ENCODE data around the gene VAMP8.

The VAMP8 gene

DNA sequence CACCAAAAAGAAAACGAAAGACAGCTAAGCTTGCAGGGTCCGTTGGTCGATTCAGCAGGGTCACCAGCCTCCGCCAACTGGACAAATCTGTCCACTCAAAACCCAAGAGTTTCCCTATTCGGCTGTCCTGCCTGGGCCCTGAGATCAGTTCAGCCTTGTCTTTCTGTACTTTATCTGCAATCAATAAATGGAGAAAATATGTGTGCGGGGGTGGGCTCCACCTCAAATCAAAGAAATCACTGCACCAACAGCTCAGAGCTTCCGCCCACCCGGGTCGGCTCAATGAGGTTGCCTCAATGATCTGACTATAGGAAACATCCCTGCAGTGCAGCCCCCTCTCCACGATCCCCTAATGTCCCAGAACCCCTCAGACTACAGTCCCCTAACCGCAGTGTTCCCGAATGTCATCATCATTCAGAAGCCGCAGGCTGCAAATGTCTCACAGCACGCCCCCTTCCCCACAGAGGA is 16.5 kb upstream of the VAMP8 start:
- Histone ChIP-seq H3K4me3 (ENCODE audit: low read depth, low read length) (peak overlapping the region; percentile 90), H3K4me1 (ENCODE audit: control insufficient read depth, insufficient read depth, low read length) (peaks cover 3% of the 10 kb centered on the region; the same call in 1 of the 2 replicates), H3K27me3 (ENCODE audit: control insufficient read depth, insufficient read depth, low read length) (no peaks in the 10 kb centered on the region), H3K27ac (ENCODE audit: low read depth, low read length) (peak overlapping the region; percentile 5; the same call in 1 of the 2 replicates), H3K9me3 (ENCODE audit: control insufficient read depth, insufficient read depth, low read depth, low read length) (no peaks in the 10 kb centered on the region), H3K9ac (ENCODE audit: low read length) (peak overlapping the region; percentile 82), H3K36me3 (ENCODE audit: control insufficient read depth, insufficient read depth, low read length) (peaks cover 30% of the 10 kb centered on the region)

DNA sequence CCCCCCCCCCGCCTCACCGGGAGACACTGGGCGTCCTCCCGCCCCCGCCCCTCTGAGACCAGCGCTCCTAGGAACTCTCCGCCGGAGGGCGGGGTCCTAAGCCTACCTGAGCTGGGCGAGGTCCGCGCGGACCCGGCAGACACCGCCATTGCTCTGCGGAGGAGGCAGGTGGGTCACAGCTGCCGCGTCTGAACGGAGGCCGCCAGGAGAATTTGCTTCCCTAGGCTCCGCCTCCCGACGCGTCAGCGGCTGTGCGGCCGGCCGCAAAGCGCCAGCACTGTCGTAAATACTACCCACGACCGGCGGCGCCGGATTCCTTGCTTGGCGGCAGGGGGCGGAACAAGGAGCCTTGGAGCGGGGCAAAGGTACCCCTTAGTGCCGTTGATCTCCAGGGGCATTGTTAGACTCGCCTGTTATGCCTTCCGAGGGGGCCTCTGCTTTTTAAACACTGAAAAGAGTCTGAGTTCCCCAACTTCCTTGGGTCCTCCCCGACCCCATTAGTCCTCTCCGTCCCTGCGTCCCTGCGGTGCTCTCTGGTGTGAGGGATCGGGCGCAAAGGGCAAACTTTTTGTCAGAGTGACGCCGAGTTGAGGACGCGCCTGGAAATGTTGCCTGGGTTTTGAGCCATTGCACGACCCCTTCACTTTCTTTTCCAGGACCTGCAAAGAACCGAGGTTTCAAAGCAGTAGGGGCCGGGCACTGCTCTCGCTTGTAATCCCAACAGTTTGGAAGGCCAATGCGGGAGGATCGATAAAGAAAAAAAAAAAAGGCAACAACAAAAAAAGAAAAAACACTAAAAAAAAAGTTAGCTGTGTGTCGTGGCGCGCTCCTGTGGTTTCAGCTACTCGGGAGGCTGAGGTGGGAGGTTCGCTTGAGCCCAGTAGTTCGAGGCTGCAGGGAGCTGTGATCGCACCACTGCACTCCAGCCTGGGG is 15.8 kb upstream of the VAMP8 start, which contains the start of gene GGCX:
Gene GGCX, minus strand, starts transcription at position 214 of the 933 bp plus-strand sequence. Its CDS starts 65 bp downstream, at position 149.
- Histone ChIP-seq H3K9me3 (ENCODE audit: control insufficient read depth, insufficient read depth, low read depth, low read length) (no peaks in the 10 kb centered on the region), H3K36me3 (ENCODE audit: control insufficient read depth, insufficient read depth, low read length) (peaks cover 23% of the 10 kb centered on the region), H3K9ac (ENCODE audit: low read length) (peak within 1 kb of the TSS; percentile 90), H3K27ac (ENCODE audit: low read depth, low read length) (peak within 1 kb of the TSS; percentile 59), H3K4me3 (ENCODE audit: low read depth, low read length) (peak within 1 kb of the TSS; percentile 90), H3K4me1 (ENCODE audit: control insufficient read depth, insufficient read depth, low read length) (peaks cover 3% of the 10 kb centered on the region; the same call in 1 of the 2 replicates), H3K27me3 (ENCODE audit: control insufficient read depth, insufficient read depth, low read length) (no peaks in the 10 kb centered on the region)

GRCh38 chr2:85564144-85564563 is 13.2 kb upstream of the VAMP8 start:
- Histone ChIP-seq H3K4me3 (ENCODE audit: low read depth, low read length) (no peak overlapping the region), H3K4me1 (ENCODE audit: control insufficient read depth, insufficient read depth, low read length) (peaks cover 3% of the 10 kb centered on the region; the same call in 1 of the 2 replicates), H3K36me3 (ENCODE audit: control insufficient read depth, insufficient read depth, low read length) (peaks cover under 1% of the 10 kb centered on the region), H3K27ac (ENCODE audit: low read depth, low read length) (no peak overlapping the region), H3K9ac (ENCODE audit: low read length) (no peak overlapping the region), H3K27me3 (ENCODE audit: control insufficient read depth, insufficient read depth, low read length) (no peaks in the 10 kb centered on the region; the same call in 1 of the 2 replicates), H3K9me3 (ENCODE audit: control insufficient read depth, insufficient read depth, low read depth, low read length) (no peaks in the 10 kb centered on the region)

DNA sequence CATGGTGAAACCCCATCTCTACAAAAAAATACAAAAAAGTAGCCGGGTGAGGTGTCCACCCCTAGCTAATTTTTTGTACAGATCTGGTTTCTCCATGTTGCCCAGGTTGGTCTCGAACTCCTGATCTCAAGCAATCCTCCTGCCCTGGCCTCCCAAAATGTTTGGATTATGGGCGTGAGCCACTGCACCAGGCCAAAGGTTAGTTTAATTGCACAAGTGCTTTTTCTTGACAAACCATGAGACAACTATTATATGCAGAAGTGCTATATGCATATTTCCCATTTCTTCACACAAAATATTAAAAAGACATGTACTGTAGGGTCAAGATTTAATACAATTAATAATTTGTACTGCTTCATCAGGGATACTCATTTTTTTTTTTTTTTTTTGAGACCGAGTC is 11.1 kb upstream of the VAMP8 start:
- H3K27ac ChIP-seq (ENCODE audit: low read depth, low read length): no peak overlapping the region
- H3K27me3 ChIP-seq (ENCODE audit: control insufficient read depth, insufficient read depth, low read length): peaks cover 16% of the 10 kb centered on the region
- no peaks in the 10 kb centered on the region for H3K4me1 ChIP-seq (ENCODE audit: control insufficient read depth, insufficient read depth, low read length)
- no peaks in the 10 kb centered on the region for H3K36me3 ChIP-seq (ENCODE audit: control insufficient read depth, insufficient read depth, low read length)
- H3K9ac ChIP-seq (ENCODE audit: low read length): no peak overlapping the region
- H3K4me3 ChIP-seq (ENCODE audit: low read depth, low read length): no peak overlapping the region
- H3K9me3 ChIP-seq (ENCODE audit: control insufficient read depth, insufficient read depth, low read depth, low read length): no peaks in the 10 kb centered on the region

DNA sequence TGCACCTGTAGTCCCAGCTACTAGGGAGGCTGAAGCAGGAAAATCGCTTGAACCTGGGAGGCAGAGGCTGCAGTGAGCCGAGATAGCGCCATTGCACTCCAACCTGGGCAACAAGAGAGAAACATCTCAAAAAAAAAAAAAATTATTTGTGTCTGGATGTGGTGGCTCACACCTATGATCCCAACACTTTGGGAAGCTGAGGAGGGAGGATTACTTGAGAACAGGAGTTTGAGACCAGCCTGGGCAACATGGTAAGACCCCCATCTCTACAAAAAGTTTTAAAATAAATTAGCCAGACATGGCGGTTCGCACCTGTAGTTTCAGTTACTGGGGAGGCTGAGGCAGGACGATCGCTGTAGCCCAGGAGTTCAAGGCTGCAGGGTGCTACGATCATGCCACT is 1.6 kb upstream of the VAMP8 start:
- no peaks in the 10 kb centered on the region for H3K36me3 ChIP-seq (ENCODE audit: control insufficient read depth, insufficient read depth, low read length)
- H3K27ac ChIP-seq (ENCODE audit: low read depth, low read length): no peak overlapping the region
- peaks cover 36% of the 10 kb centered on the region for H3K4me1 ChIP-seq (ENCODE audit: control insufficient read depth, insufficient read depth, low read length)
- no peak overlapping the region for H3K4me3 ChIP-seq (ENCODE audit: low read depth, low read length)
- H3K9ac ChIP-seq (ENCODE audit: low read length): no peak overlapping the region
- H3K9me3 ChIP-seq (ENCODE audit: control insufficient read depth, insufficient read depth, low read depth, low read length): no peaks in the 10 kb centered on the region
- peaks cover 20% of the 10 kb centered on the region for H3K27me3 ChIP-seq (ENCODE audit: control insufficient read depth, insufficient read depth, low read length)

DNA sequence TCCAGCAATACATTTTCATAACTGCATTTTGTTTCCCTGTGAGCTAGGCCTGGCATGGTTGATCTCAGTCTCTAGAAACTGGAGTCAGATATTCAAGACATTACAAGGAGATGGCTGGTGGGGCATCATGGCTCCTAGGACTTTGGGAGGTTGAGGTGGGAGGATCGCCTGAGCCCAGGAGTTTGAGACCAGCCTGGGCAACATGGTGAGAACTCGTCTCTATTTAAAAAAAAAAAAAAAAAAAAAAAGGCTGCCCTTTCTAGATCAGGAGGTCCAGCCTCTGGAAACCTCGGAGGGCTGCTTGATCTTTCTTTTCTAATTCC is 362 bp upstream of the VAMP8 start:
- Histone ChIP-seq H3K9ac (ENCODE audit: low read length) (peak overlapping the region; percentile 72), H3K27ac (ENCODE audit: low read depth, low read length) (no peak overlapping the region), H3K9me3 (ENCODE audit: control insufficient read depth, insufficient read depth, low read depth, low read length) (no peaks in the 10 kb centered on the region), H3K36me3 (ENCODE audit: control insufficient read depth, insufficient read depth, low read length) (peaks cover 8% of the 10 kb centered on the region), H3K27me3 (ENCODE audit: control insufficient read depth, insufficient read depth, low read length) (0 out of 2 replicates have a peak, but pooled peaks cover 7% of the 10 kb centered on the region), H3K4me1 (ENCODE audit: control insufficient read depth, insufficient read depth, low read length) (peaks cover 36% of the 10 kb centered on the region), H3K4me3 (ENCODE audit: low read depth, low read length) (peak overlapping the region; percentile 68)

GRCh38 chr2:85578243-85579180 is 1.1 kb downstream of the VAMP8 start:
- peaks cover 31% of the 10 kb centered on the region for H3K4me1 ChIP-seq (ENCODE audit: control insufficient read depth, insufficient read depth, low read length)
- H3K36me3 ChIP-seq (ENCODE audit: control insufficient read depth, insufficient read depth, low read length): peaks cover 13% of the 10 kb centered on the region
- no peaks in the 10 kb centered on the region for H3K9me3 ChIP-seq (ENCODE audit: control insufficient read depth, insufficient read depth, low read depth, low read length)
- peak overlapping the region; percentile 72 for H3K9ac ChIP-seq (ENCODE audit: low read length)
- peaks cover under 1% of the 10 kb centered on the region; the same call in 1 of the 2 replicates for H3K27me3 ChIP-seq (ENCODE audit: control insufficient read depth, insufficient read depth, low read length)
- peak overlapping the region; percentile 68 for H3K4me3 ChIP-seq (ENCODE audit: low read depth, low read length)
- H3K27ac ChIP-seq (ENCODE audit: low read depth, low read length): peak overlapping the region; percentile 85; the same call in 1 of the 2 replicates

GRCh38 chr2:85579266-85579935 is 2.0 kb downstream of the VAMP8 start:
- H3K27me3 ChIP-seq (ENCODE audit: control insufficient read depth, insufficient read depth, low read length): peaks cover 8% of the 10 kb centered on the region; the same call in 1 of the 2 replicates
- peak overlapping the region; percentile 72 for H3K9ac ChIP-seq (ENCODE audit: low read length)
- H3K4me1 ChIP-seq (ENCODE audit: control insufficient read depth, insufficient read depth, low read length): peaks cover 31% of the 10 kb centered on the region
- peak overlapping the region; percentile 85; the same call in 1 of the 2 replicates for H3K27ac ChIP-seq (ENCODE audit: low read depth, low read length)
- H3K9me3 ChIP-seq (ENCODE audit: control insufficient read depth, insufficient read depth, low read depth, low read length): no peaks in the 10 kb centered on the region
- H3K36me3 ChIP-seq (ENCODE audit: control insufficient read depth, insufficient read depth, low read length): peaks cover 13% of the 10 kb centered on the region
- H3K4me3 ChIP-seq (ENCODE audit: low read depth, low read length): peak overlapping the region; percentile 68; the same call in 1 of the 2 replicates

DNA sequence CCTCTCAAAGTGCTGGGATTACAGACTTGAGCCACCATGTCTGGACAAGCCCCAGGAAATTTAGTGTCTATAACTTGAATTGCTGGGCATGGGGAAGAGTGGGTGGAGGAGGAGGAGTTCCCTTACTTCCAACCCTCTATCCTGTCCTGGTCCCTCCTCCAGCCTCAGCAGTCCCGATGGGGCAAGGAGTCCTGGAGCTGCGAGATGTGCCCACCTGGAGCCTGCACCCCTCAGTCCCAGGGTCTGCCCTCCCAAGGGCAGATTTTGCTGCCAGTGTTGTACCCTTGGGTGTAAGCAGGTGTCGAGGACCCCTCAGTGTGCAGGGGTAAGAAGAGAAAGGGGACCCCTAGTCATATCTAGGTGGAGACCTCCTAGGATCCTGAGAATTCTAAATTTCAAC is 2.8 kb downstream of the VAMP8 start:
- peak overlapping the region; percentile 72 for H3K9ac ChIP-seq (ENCODE audit: low read length)
- H3K4me3 ChIP-seq (ENCODE audit: low read depth, low read length): peak overlapping the region; percentile 68; the same call in 1 of the 2 replicates
- H3K27ac ChIP-seq (ENCODE audit: low read depth, low read length): peak overlapping the region; percentile 85; the same call in 1 of the 2 replicates

GRCh38 chr2:85582492-85582891 is 5.1 kb downstream of the VAMP8 start:
- H3K9ac ChIP-seq (ENCODE audit: low read length): no peak overlapping the region
- H3K36me3 ChIP-seq (ENCODE audit: control insufficient read depth, insufficient read depth, low read length): peaks cover 13% of the 10 kb centered on the region
- H3K4me3 ChIP-seq (ENCODE audit: low read depth, low read length): no peak overlapping the region
- H3K27ac ChIP-seq (ENCODE audit: low read depth, low read length): no peak overlapping the region
- peaks cover 42% of the 10 kb centered on the region for H3K4me1 ChIP-seq (ENCODE audit: control insufficient read depth, insufficient read depth, low read length)
- peaks cover 17% of the 10 kb centered on the region; the same call in 1 of the 2 replicates for H3K27me3 ChIP-seq (ENCODE audit: control insufficient read depth, insufficient read depth, low read length)
- no peaks in the 10 kb centered on the region for H3K9me3 ChIP-seq (ENCODE audit: control insufficient read depth, insufficient read depth, low read depth, low read length)

More for the DNA sequence above, 2.8 kb downstream of the VAMP8 start:
- Histone ChIP-seq H3K4me1 (ENCODE audit: control insufficient read depth, insufficient read depth, low read length) (peaks cover 39% of the 10 kb centered on the region), H3K27me3 (ENCODE audit: control insufficient read depth, insufficient read depth, low read length) (peaks cover 17% of the 10 kb centered on the region; the same call in 1 of the 2 replicates), H3K36me3 (ENCODE audit: control insufficient read depth, insufficient read depth, low read length) (peaks cover 13% of the 10 kb centered on the region), H3K9me3 (ENCODE audit: control insufficient read depth, insufficient read depth, low read depth, low read length) (no peaks in the 10 kb centered on the region)
